WTC11 (cell line): ENCODE data around the gene RAB11FIP3. TPM values are rescaled to one million over a fixed set of nuclear protein-coding genes. Genes with fewer than 3 reads are reported as not detected.
A peak's percentile ranks its signal among the peaks of the same experiment; 100 is the strongest.

Source experiments
- ATAC-seq: fragments of 200-7000 bp; cut with Tn5 transposase; 2 replicates; pipeline ENCODE4 v1.10.0; 2021; ENCODE audit warnings: mild to moderate bottlenecking, moderate library complexity
- CTCF ChIA-PET: fragments of 300-600 bp; sonication (Branson Sonifier 250); formaldehyde crosslinking; loops from one replicate; lab custom pipeline; 2021; ENCODE audit warnings: antibody characterized with exemption; lab: Charles Lee
- POLR2A ChIA-PET: fragments of 350-600 bp; sonication (Branson Sonifier 250); formaldehyde crosslinking; loops from one replicate; lab custom pipeline; 2021; ENCODE audit warnings: antibody characterized with exemption; lab: Charles Lee
- DNase-seq: peaks from one replicate; pipeline ENCODE4 v3.0.0; 2021; ENCODE audit warnings: low spot score
- H3K27ac Mint-ChIP-seq: 2 replicates; pipeline ENCODE4 v1.8.0; 2021; ENCODE audit warnings: mixed read lengths
- H3K27me3 Mint-ChIP-seq: 2 replicates; pipeline ENCODE4 v1.8.0; 2021; ENCODE audit warnings: low read depth, mild to moderate bottlenecking, moderate library complexity, mixed read lengths
- H3K36me3 Mint-ChIP-seq: 2 replicates; pipeline ENCODE4 v1.8.0; 2021; ENCODE audit warnings: mixed read lengths
- H3K4me1 Mint-ChIP-seq: 2 replicates; pipeline ENCODE4 v1.8.0; 2022; ENCODE audit warnings: mixed read lengths
- H3K4me3 Mint-ChIP-seq: 2 replicates; pipeline ENCODE4 v1.8.0; 2021; ENCODE audit warnings: mild to moderate bottlenecking, moderate library complexity, mixed read lengths
- H3K9me3 Mint-ChIP-seq: 2 replicates; pipeline ENCODE4 v1.8.0; 2021; ENCODE audit warnings: mixed read lengths
- ARID4B ChIP-seq: sonication (generic); formaldehyde crosslinking; IDR thresholded peaks from 2 replicates; pipeline ENCODE4 v1.8.0; 2023; ENCODE audit warnings: missing genetic modification reagents, mild to moderate bottlenecking, borderline replicate concordance
- CTCF ChIP-seq: fragments of 200-600 bp; IDR thresholded peaks from 2 replicates; pipeline ENCODE4 v1.8.0; 2022; ENCODE audit warnings: antibody characterized with exemption
- ELF4 ChIP-seq: sonication (generic); formaldehyde crosslinking; IDR thresholded peaks from 2 replicates; pipeline ENCODE4 v1.8.1; 2022; ENCODE audit warnings: low read depth, mild to moderate bottlenecking, moderate library complexity, missing genetic modification reagents
- HMGXB4 ChIP-seq: sonication (generic); formaldehyde crosslinking; IDR thresholded peaks from 2 replicates; pipeline ENCODE4 v1.8.1; 2023; ENCODE audit warnings: mild to moderate bottlenecking, moderate library complexity, missing genetic modification reagents
- NFATC4 ChIP-seq: fragments of 250-450 bp; sonication (Bioruptor Pico); IDR thresholded peaks from 2 replicates; pipeline ENCODE4 v1.9.0; 2021; ENCODE audit warnings: mild to moderate bottlenecking
- PREB ChIP-seq: sonication (generic); formaldehyde crosslinking; IDR thresholded peaks from 2 replicates; pipeline ENCODE4 v1.8.1; 2022; ENCODE audit warnings: mild to moderate bottlenecking, missing genetic modification reagents, moderate library complexity, borderline replicate concordance
- RORB ChIP-seq: fragments of 250-450 bp; sonication (Bioruptor Pico); IDR thresholded peaks from 2 replicates; pipeline ENCODE4 v1.9.0; 2021; ENCODE audit warnings: mild to moderate bottlenecking
- USF2 ChIP-seq: sonication (generic); formaldehyde crosslinking; IDR thresholded peaks from 2 replicates; pipeline ENCODE4 v1.8.1; 2023; ENCODE audit warnings: mild to moderate bottlenecking, missing genetic modification reagents, moderate library complexity
- ZNF423 ChIP-seq: fragments of 250-450 bp; sonication (Bioruptor Pico); IDR thresholded peaks from 2 replicates; pipeline ENCODE4 v2.1.2; 2022; ENCODE audit warnings: mild to moderate bottlenecking, moderate library complexity
- total RNA-seq: library from RNA; stranded (reverse); gene quantifications from 3 replicates; pipeline ENCODE4 v1.2.3, GENCODE V29; 2021

RAB11FIP3 gene
- total RNA-seq, 1 experiment from 2014 or later = 38.6 TPM

- H3K4me1 Mint-ChIP-seq = peaks cover 25% of the 10 kb centered on the region
- ATAC-seq (peak; percentile 33), DNase-seq (peak; percentile 59)
- CTCF ChIA-PET = interaction anchor here (1.0 to 1.9 kb wide), 4 partner anchors 10 to 99 kb away, joined by 3 to 10 read pairs (median 5); no protein-coding TSS in a partner anchor
- peaks cover 3% of the 10 kb centered on the region; the same call in 1 of the 2 replicates for H3K27me3 Mint-ChIP-seq
- H3K4me3 Mint-ChIP-seq = peak overlapping the region; percentile 94
- peak overlapping the region; percentile 99 for H3K27ac Mint-ChIP-seq
- TF ChIP-seq CTCF (no peak), USF2 (CRISPR knock-in tag) (0 out of 2 replicates have a peak, but pooled peaks have one; percentile 41)
- TF ChIP-seq, all 79 proteins: peak for 1
- POLR2A ChIA-PET = no interaction called here
- peaks cover 17% of the 10 kb centered on the region for H3K36me3 Mint-ChIP-seq
- H3K9me3 Mint-ChIP-seq = peaks cover 5% of the 10 kb centered on the region
Measured at GRCh38 chr16:396605-397004, 28.8 kb upstream of the RAB11FIP3 start.

- TF ChIP-seq ARID4B = peak; percentile 49; the same call in 1 of the 2 replicates
- TF ChIP-seq ELF4 (CRISPR knock-in tag) = no peak
- no peak for TF ChIP-seq RORB
- no peak for TF ChIP-seq NFATC4 (CRISPR knock-in tag)
- TF ChIP-seq USF2 (CRISPR knock-in tag) = 0 out of 2 replicates have a peak, but pooled peaks have one; percentile 23
- no peak; the same call in 1 of the 2 replicates for ATAC-seq
- no peaks in the 10 kb centered on the region for H3K9me3 Mint-ChIP-seq
- H3K27ac Mint-ChIP-seq = peak within 1 kb of the TSS; percentile 99
- DNase-seq = peak; percentile 50
- H3K27me3 Mint-ChIP-seq = peaks cover 3% of the 10 kb centered on the region; the same call in 1 of the 2 replicates
- ChIA-PET CTCF (interaction anchor here (1.0 to 1.9 kb wide), 7 partner anchors 10 to 251 kb away, joined by 3 to 10 read pairs (median 4); partner anchors contain the start of gene PGAP6), POLR2A (interaction anchor here (0.7 kb wide), 1 partner anchor 98 kb away, joined by 3 read pairs; no protein-coding TSS in a partner anchor)
- peak within 1 kb of the TSS; percentile 94 for H3K4me3 Mint-ChIP-seq
- H3K4me1 Mint-ChIP-seq = peaks cover 25% of the 10 kb centered on the region
- H3K36me3 Mint-ChIP-seq = peaks cover 12% of the 10 kb centered on the region
Measured at GRCh38 chr16:397135-397661, 28.3 kb upstream of the RAB11FIP3 start, which contains the start of gene NME4. TSS of gene NME4 (plus strand) at chr16:397199. CDS start at chr16:397223, 24 bp downstream.

GRCh38 chr16:397736-398332, 27.6 kb upstream of the RAB11FIP3 start:
- Mint-ChIP-seq H3K4me3 (peak overlapping the region; percentile 67), H3K27me3 (peaks cover 3% of the 10 kb centered on the region; the same call in 1 of the 2 replicates), H3K4me1 (peaks cover 25% of the 10 kb centered on the region), H3K27ac (peak overlapping the region; percentile 86), H3K9me3 (no peaks in the 10 kb centered on the region), H3K36me3 (peaks cover 7% of the 10 kb centered on the region; the same call in 1 of the 2 replicates)
- TF ChIP-seq PREB (CRISPR knock-in tag) (no peak), ZNF423 (CRISPR knock-in tag) (0 out of 2 replicates have a peak, but pooled peaks have one; percentile 18), HMGXB4 (CRISPR knock-in tag) (0 out of 2 replicates have a peak, but pooled peaks have one; percentile 24)
- DNase-seq (peak; percentile 79), ATAC-seq (peak; percentile 18)
- CTCF ChIA-PET = interaction anchor here (0.6 to 1.9 kb wide), 10 partner anchors 9 to 250 kb away, joined by 3 to 10 read pairs (median 3); partner anchors contain the start of gene PGAP6
- POLR2A ChIA-PET = interaction anchor here (0.7 kb wide), 1 partner anchor 97 kb away, joined by 3 read pairs; no protein-coding TSS in a partner anchor
